Stomach (tissue), 4 donors: ENCODE data around the gene RAB20.

ENCODE experiments used
- CTCF ChIP-seq, 7 experiments: fragments of 450-650 bp in 4 of 7; fragments of 200-600 bp in 3 of 7; sonication (generic) in 3 of 7; IDR thresholded peaks; one replicate each; pipeline ENCODE4 v1.5.1; 2016 to 2019; ENCODE audit warnings: antibody characterized with exemption in 7 of 7, control low read depth in 2 of 7, mild to moderate bottlenecking in 1 of 7
- POLR2A ChIP-seq, 4 donors: fragments of 450-650 bp; IDR thresholded peaks; one replicate each; pipeline ENCODE4 v1.6.1; 2016; ENCODE audit warnings: antibody characterized with exemption in 4 of 4, control low read depth in 2 of 4, mild to moderate bottlenecking in 1 of 4, moderate library complexity in 1 of 4
- POLR2AphosphoS5 ChIP-seq, 3 donors: sonication (generic); formaldehyde crosslinking; IDR thresholded peaks; one replicate each; pipeline ENCODE4 v1.6.1; 2016; ENCODE audit warnings: antibody characterized with exemption in 3 of 3

GRCh38 chr13:110576736-110577476 is 15.4 kb upstream of the RAB20 start:
- TF ChIP-seq CTCF (IDR thresholded peaks at IDR 0.05) (no peak), POLR2AphosphoS5 (IDR thresholded peaks at IDR 0.05) (peak in 1 of 3 donors; percentile 68), POLR2A (IDR thresholded peaks at IDR 0.05) (no peak)
